Mucosa of rectum (tissue), 2 donors: Measurements from ENCODE around the gene WIPI1.

Source experiments
- H3K27ac ChIP-seq, 2 donors: one replicate each; pipeline ENCODE4 v1.7.0; 2013; ENCODE audit warnings: inconsistent platforms in 2 of 2, low read depth in 2 of 2, low read length in 2 of 2
- H3K27me3 ChIP-seq, 2 donors: one replicate each; pipeline ENCODE4 v1.7.0; 2013; ENCODE audit warnings: low read length in 2 of 2; ENCODE audit not compliant: control insufficient read depth in 2 of 2, insufficient read depth in 2 of 2
- H3K36me3 ChIP-seq, 2 donors: one replicate each; pipeline ENCODE4 v1.7.0; 2013; ENCODE audit warnings: low read length in 2 of 2; ENCODE audit not compliant: control insufficient read depth in 2 of 2, insufficient read depth in 2 of 2
- H3K4me1 ChIP-seq, 2 donors: one replicate each; pipeline ENCODE4 v1.7.0; 2013; ENCODE audit warnings: low read length in 2 of 2, mild to moderate bottlenecking in 1 of 2; ENCODE audit not compliant: control insufficient read depth in 2 of 2, insufficient read depth in 2 of 2
- H3K4me3 ChIP-seq, 2 donors: one replicate each; pipeline ENCODE4 v1.7.0; 2013; ENCODE audit warnings: low read length in 2 of 2
- H3K9ac ChIP-seq, 2 donors: one replicate each; pipeline ENCODE4 v1.7.0; 2013; ENCODE audit warnings: low read length in 2 of 2, low read depth in 1 of 2, mild to moderate bottlenecking in 1 of 2
- H3K9me3 ChIP-seq, 2 donors: one replicate each; pipeline ENCODE4 v1.7.0; 2013; ENCODE audit warnings: low read length in 2 of 2; ENCODE audit not compliant: control insufficient read depth in 2 of 2
- donor health status: healthy.
- donor health status: Normal muscosa, but diverticular disease.

Gene WIPI1

DNA sequence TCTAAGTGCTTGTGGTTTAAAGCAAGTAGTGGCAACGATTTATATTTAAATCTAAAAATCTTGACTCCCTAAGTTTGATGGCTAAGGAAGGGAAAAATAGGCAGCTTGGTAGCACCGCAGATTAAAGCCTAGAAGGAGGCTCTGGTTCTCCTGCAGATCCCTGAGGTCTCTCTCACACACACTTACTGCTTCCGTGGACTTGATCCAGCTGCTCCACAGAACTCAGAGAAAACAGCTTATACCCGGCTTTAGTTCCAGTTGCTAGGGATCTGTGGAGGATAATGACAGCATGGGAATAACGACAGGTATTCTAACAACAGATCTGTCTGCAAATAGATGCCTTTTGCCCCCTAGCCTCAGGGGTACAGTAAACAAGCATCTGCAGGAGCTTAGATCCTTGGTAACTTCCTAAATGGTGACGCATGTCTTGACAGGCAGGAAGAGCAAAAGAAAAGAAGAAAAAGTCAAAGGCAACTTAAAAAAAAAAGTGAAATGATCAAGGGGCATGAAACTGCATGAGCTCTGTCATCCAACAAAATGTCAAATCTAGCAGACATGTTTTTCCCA, 4.5 kb downstream of the WIPI1 start:
- Histone ChIP-seq H3K27me3 (no peaks in the 10 kb centered on the region), H3K36me3 (peaks cover 28 to 29% of the 10 kb centered on the region in 2 donors), H3K4me1 (peaks cover 10 to 30% of the 10 kb centered on the region in 2 donors), H3K9ac (peak overlapping the region in 1 of 2 donors; percentile 25), H3K4me3 (no peak overlapping the region), H3K27ac (peak overlapping the region; percentile 20), H3K9me3 (no peaks in the 10 kb centered on the region)

DNA sequence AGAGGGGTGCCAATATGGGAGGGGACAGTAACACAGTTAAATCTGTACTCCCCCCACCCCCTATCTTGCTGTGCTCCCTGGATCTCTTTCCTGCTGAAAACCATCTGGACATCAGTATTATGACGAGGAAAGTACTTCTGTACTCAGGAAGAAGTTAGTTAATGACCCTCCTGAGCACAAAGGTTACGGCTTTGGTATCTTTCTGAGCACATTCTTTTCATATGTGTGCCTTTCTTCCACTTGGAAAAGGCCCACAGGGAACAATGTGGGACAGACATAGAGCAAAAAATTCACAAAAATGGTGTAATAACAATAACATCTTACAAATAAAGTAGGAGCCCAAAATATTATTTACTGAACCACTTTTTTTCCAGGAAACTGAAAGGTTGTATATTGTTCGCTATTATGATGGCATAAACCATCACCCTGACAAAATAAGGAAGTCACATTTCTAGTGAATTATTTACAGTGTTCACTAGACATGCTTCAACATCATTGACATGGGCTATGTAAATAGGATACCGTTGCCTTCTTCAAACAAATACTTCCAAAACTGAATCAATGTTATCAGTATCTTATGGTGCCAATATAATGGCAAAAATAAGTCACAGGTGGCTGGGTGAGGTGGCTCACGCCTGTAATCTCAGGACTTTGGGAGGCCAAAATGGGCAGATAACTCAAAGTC, 5.5 kb downstream of the WIPI1 start:
- no peaks in the 10 kb centered on the region for H3K27me3 ChIP-seq
- no peak overlapping the region for H3K9ac ChIP-seq
- peaks cover 10 to 29% of the 10 kb centered on the region in 2 donors for H3K4me1 ChIP-seq
- peak overlapping the region in 1 of 2 donors; percentile 34 for H3K4me3 ChIP-seq
- peak overlapping the region; percentile 81 to 83 for H3K27ac ChIP-seq
- peaks cover 30 to 31% of the 10 kb centered on the region in 2 donors for H3K36me3 ChIP-seq
- no peaks in the 10 kb centered on the region for H3K9me3 ChIP-seq

DNA sequence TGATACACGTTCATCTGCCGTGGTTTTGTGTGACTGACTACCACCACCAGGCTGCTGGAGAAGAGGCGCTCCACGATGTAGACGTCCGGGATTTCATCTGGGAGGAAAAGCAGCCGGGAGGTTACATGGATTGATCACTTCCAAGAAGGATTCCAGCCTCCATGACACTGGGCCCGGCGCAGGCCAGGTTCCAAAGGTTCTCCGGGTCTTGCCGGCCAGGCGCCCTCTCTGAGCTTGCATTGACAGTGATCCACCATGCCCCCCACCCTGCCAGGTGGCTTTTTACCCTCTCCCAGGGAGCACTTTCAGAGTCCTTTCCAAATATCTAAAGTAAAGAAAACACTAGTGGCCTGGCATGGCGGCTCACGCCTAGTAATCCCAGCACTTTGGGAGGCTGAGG, 6.5 kb downstream of the WIPI1 start:
- Histone ChIP-seq H3K4me1 (peaks cover 4 to 22% of the 10 kb centered on the region in 2 donors), H3K27ac (peak overlapping the region in 1 of 2 donors; percentile 83), H3K9ac (no peak overlapping the region), H3K9me3 (no peaks in the 10 kb centered on the region), H3K4me3 (no peak overlapping the region), H3K27me3 (no peaks in the 10 kb centered on the region), H3K36me3 (peaks cover 35 to 39% of the 10 kb centered on the region in 2 donors)

DNA sequence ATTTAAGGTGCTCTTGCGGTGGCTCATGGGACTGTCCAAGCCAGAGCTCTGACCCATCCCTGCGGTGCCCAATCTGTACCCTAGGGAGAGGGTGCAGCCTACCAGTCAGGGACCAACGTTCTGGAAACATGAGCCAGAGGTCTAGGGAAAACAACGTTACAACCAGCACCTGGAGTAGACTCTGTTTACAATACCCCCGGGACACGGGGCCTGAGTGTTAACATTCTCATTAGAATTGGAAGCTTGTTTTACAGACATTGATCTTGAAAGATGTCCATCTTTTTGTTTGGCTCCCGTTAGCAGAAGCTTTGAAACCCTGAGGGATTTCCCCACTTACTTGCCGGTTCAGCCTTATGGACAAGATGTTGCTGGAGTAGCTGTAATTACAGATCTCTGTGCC, 6.9 kb downstream of the WIPI1 start:
- no peaks in the 10 kb centered on the region for H3K9me3 ChIP-seq
- no peaks in the 10 kb centered on the region for H3K27me3 ChIP-seq
- H3K9ac ChIP-seq = no peak overlapping the region
- peak overlapping the region in 1 of 2 donors; percentile 83 for H3K27ac ChIP-seq
- H3K36me3 ChIP-seq = peaks cover 40 to 43% of the 10 kb centered on the region in 2 donors
- H3K4me3 ChIP-seq = no peak overlapping the region
- peaks cover 4 to 17% of the 10 kb centered on the region in 2 donors for H3K4me1 ChIP-seq

DNA sequence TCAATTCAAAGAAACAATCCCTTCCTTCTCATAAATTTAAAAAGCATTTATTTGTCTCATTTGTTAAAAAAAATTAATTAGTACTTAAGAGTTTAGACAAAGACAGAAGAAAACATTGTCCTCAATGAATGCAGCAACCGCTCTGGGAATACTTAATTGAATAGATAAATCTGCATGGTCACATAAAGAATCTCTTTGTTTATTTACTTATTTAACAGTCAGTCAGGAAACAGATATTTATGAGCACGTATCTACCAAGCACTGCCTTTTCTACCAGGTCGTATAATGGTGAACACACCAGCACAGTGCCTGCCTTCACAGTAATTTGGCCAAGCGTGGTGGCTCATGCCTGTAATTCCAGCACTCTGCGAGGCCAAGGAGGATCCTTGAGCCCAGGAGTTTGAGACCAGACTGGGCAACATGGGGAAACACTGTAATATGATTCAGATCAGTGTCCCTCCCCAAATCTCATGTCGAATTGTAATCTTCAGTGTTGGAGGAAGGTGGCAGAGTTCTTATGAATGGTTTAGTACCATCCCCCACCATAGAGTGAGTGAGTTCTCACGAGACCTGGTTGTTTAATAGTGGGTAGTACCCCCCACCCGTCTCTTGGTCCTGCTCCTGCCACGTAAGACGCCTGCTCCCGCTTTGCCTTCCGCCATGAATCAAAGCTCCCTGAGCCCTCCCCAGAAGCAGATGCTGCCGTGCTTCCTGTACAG, 8.1 kb downstream of the WIPI1 start:
- Histone ChIP-seq H3K9me3 (no peaks in the 10 kb centered on the region), H3K4me1 (peaks cover 4 to 12% of the 10 kb centered on the region in 2 donors), H3K9ac (no peak overlapping the region), H3K4me3 (no peak overlapping the region), H3K36me3 (peaks cover 45 to 49% of the 10 kb centered on the region in 2 donors), H3K27ac (no peak overlapping the region), H3K27me3 (no peaks in the 10 kb centered on the region)

DNA sequence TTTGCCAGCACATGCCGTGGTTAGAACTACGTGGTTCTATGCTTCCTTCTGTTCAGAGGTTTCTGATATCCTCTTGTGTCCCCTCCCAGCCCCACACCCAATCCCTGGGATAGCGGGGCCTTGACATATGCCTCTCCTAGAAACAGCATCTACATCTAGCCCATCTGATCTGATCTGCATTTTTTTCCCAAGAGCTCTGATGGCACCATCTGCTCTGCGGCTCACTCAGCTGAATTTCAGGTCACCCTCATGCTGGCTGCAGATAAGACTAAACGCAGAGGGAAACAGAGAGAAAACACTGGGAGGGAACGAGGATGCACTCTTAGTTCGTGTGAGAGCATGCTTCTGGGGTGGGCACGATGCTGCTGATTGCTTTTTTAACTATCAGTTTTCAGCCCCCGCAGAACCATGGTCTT, 10.7 kb downstream of the WIPI1 start:
- Histone ChIP-seq H3K27ac (no peak overlapping the region), H3K9me3 (no peaks in the 10 kb centered on the region), H3K9ac (no peak overlapping the region), H3K27me3 (no peaks in the 10 kb centered on the region), H3K4me1 (peaks cover 3 to 4% of the 10 kb centered on the region in 2 donors), H3K36me3 (peaks cover 59 to 65% of the 10 kb centered on the region in 2 donors), H3K4me3 (no peak overlapping the region)

DNA sequence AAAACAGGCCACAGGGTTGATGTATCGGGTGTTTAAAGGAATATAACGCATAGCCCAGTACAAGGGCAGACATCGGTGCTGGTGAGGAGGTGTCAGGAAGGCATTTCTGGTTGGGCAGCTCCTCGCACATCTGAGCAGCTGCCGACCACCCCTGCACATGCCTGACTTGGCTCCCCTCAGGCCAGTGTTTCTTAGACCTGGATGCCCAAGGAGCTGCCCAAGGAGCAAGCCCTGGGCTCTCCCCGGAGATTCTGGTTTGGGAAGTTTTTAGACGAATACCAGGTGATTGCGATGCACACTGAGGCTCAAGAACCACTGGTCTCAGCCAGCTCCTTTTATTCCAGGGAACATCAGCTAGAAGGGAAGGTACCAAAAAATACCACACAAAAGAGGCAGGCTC, 11.6 kb downstream of the WIPI1 start:
- no peak overlapping the region for H3K9ac ChIP-seq
- no peaks in the 10 kb centered on the region for H3K9me3 ChIP-seq
- no peaks in the 10 kb centered on the region for H3K27me3 ChIP-seq
- no peaks in the 10 kb centered on the region for H3K4me1 ChIP-seq
- H3K36me3 ChIP-seq = peaks cover 58 to 68% of the 10 kb centered on the region in 2 donors
- no peak overlapping the region for H3K27ac ChIP-seq
- H3K4me3 ChIP-seq = no peak overlapping the region

DNA sequence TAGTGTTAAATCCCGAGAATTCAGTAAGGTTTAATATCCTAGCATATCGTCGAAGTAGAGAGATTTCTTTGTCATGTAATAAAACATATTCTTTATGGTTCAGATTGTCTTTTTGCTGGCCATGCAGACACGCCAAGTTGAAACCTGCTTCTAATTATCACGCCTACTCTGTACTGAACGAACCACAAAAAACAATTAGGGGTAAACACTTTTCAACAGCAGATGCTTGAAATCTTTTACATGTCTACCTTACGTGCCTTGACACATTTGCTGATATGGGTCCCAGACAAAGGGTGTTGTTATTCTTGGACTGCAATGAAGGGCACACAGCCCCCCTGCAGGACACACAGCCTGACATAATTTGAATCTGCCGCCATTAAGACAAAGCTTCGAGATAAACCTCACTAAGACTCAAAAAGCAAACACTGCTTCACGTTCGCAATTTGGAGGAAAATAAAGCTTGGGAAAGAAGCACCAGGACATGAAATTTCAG, 13.3 kb downstream of the WIPI1 start:
- H3K4me3 ChIP-seq = no peak overlapping the region
- no peaks in the 10 kb centered on the region for H3K27me3 ChIP-seq
- H3K9ac ChIP-seq = no peak overlapping the region
- H3K9me3 ChIP-seq = no peaks in the 10 kb centered on the region
- peaks cover 47 to 60% of the 10 kb centered on the region in 2 donors for H3K36me3 ChIP-seq
- no peak overlapping the region for H3K27ac ChIP-seq
- no peaks in the 10 kb centered on the region for H3K4me1 ChIP-seq

DNA sequence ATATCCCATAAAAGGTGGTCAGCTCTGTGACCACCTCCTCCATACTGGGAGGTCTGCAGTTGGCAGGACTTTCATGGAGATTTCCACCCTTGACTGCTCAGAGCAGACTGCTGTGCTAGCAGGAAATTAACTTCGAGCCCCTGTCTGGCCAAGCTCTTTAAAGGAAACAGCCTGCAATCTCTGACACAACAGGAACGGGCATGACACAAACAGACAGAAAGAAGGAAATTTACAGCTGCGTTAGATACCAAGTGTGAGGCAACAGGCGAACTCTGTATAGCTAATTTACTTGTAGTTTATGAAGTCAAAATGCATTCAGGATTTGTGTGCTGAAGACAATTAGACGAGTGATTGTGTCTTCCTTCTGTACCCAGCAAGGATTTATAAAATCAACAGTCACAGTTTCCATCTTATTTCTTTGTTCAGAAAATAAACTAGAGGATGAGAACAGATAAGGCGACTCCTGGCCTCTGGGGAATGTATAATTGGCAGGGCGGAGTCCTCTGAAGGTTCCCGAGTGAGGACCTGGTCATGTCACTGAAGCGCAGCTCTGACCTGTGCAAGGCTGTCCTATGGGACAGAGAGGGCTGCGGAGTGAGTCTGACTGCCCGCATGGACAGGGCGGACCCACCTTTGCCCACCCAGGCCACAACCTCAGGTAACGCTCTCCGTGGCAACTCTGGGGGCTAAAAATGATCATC, 16.1 kb downstream of the WIPI1 start:
- H3K27me3 ChIP-seq = no peaks in the 10 kb centered on the region
- H3K9ac ChIP-seq = no peak overlapping the region
- peaks cover 30 to 41% of the 10 kb centered on the region in 2 donors for H3K36me3 ChIP-seq
- peaks cover 12 to 13% of the 10 kb centered on the region in 2 donors for H3K4me1 ChIP-seq
- H3K27ac ChIP-seq = no peak overlapping the region
- H3K4me3 ChIP-seq = no peak overlapping the region
- H3K9me3 ChIP-seq = no peaks in the 10 kb centered on the region
